Nephron (organoid): ENCODE measurements around the gene CLDN15.
"Not testable (repeated sequence)": the region's sequence is repeated elsewhere in the genome, so short reads cannot be mapped to it uniquely, and the experiment has no call there.

ENCODE experiments used
- H3K27ac Mint-ChIP-seq, 3 experiments: 2 replicates each; pipeline ENCODE4 v1.8.0; 2020; ENCODE audit warnings: mixed read lengths in 3 of 3, mild to moderate bottlenecking in 2 of 3, moderate library complexity in 1 of 3
- H3K27me3 Mint-ChIP-seq: 2 replicates; pipeline ENCODE4 v1.8.0; 2021; ENCODE audit warnings: low read depth, mild to moderate bottlenecking, moderate library complexity, mixed read lengths
- H3K36me3 Mint-ChIP-seq: 2 replicates; pipeline ENCODE4 v1.8.0; 2020; ENCODE audit warnings: low read depth, mixed read lengths
- H3K4me1 Mint-ChIP-seq: 2 replicates; pipeline ENCODE4 v1.8.0; 2020; ENCODE audit warnings: mixed read lengths
- H3K4me3 Mint-ChIP-seq, 3 experiments: 2 replicates each; pipeline ENCODE4 v1.8.0; 2020; ENCODE audit warnings: mild to moderate bottlenecking in 3 of 3, mixed read lengths in 3 of 3, moderate library complexity in 2 of 3
- H3K9me3 Mint-ChIP-seq: 2 replicates; pipeline ENCODE4 v1.8.0; 2020; ENCODE audit warnings: mixed read lengths
- CTCF ChIP-seq, 3 experiments: fragments of 200-600 bp; sonication (generic); IDR thresholded peaks; one replicate each; pipeline ENCODE4 v1.5.0; 2021; ENCODE audit warnings: antibody characterized with exemption in 3 of 3; ENCODE audit not compliant: unreplicated experiment in 3 of 3

CLDN15 gene

GRCh38 chr7:101211501-101211900 lies 26.1 kb downstream of the CLDN15 start:
- Mint-ChIP-seq H3K9me3 (no peaks in the 10 kb centered on the region), H3K4me1 (peaks cover 5% of the 10 kb centered on the region), H3K36me3 (peaks cover 26% of the 10 kb centered on the region), H3K4me3 (no peak overlapping the region), H3K27me3 (peaks cover 4% of the 10 kb centered on the region), H3K27ac (no peak overlapping the region)
- TF ChIP-seq CTCF (IDR thresholded peaks at IDR 0.05; ENCODE audit: unreplicated experiment in 3 of 3): no peak

DNA sequence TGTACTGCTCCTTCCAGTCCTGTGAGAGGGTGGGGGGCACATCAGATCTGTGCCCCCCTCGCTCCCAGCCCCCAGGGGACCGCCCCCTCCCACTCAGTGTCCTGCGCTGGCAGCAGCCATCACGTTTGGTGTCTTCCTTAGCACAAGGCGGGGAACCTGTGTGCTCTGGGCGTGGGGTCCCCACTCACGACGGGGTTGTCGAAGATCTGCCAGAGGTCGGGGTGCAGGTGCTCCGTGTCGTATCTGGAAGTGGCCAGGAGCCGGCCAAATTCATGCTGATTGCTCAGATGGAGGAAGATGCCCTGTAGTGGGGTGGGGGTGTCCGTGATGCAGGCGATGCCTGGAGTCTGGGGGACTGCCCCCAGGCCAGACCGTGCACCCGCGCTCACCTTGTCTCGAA lies 27.5 kb downstream of the CLDN15 start:
- H3K27me3 Mint-ChIP-seq: peaks cover 12% of the 10 kb centered on the region
- H3K36me3 Mint-ChIP-seq: peaks cover 23% of the 10 kb centered on the region
- TF ChIP-seq CTCF (IDR thresholded peaks at IDR 0.05; ENCODE audit: unreplicated experiment in 3 of 3): no peak
- H3K4me1 Mint-ChIP-seq: no peaks in the 10 kb centered on the region
- no peak overlapping the region for H3K27ac Mint-ChIP-seq
- H3K4me3 Mint-ChIP-seq: no peak overlapping the region
- H3K9me3 Mint-ChIP-seq: no peaks in the 10 kb centered on the region

GRCh38 chr7:101208794-101209193 lies 28.8 kb downstream of the CLDN15 start:
- Mint-ChIP-seq H3K36me3 (peaks cover 18% of the 10 kb centered on the region), H3K27me3 (peaks cover 23% of the 10 kb centered on the region), H3K4me1 (no peaks in the 10 kb centered on the region), H3K4me3 (no peak overlapping the region), H3K9me3 (no peaks in the 10 kb centered on the region), H3K27ac (no peak overlapping the region)
- no peak for TF ChIP-seq CTCF (IDR thresholded peaks at IDR 0.05; ENCODE audit: unreplicated experiment in 3 of 3)

DNA sequence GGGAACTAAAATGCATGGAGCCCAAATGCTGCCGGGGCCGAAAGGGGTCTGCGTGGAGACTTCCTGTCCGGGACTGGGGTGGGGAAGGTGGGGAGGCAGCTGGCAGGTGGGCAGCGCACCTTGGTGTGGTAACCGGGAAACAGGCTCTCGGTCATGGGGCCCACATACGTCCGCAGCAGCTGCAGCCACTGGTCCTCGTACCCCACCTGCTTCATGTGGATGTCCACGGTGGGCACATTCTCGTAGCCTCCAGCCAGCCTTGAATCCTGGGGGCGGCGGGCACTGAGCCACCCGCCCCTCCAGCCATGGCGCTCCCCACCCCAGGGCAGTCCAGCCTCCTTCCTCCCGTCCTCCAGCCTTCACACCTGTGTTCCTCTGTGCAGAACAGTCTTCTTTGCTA lies 30.1 kb downstream of the CLDN15 start:
- H3K4me1 Mint-ChIP-seq: no peaks in the 10 kb centered on the region
- H3K4me3 Mint-ChIP-seq: no peak overlapping the region
- H3K9me3 Mint-ChIP-seq: no peaks in the 10 kb centered on the region
- TF ChIP-seq CTCF (IDR thresholded peaks at IDR 0.05; ENCODE audit: unreplicated experiment in 3 of 3): no peak
- peaks cover 18% of the 10 kb centered on the region for H3K36me3 Mint-ChIP-seq
- no peak overlapping the region for H3K27ac Mint-ChIP-seq
- H3K27me3 Mint-ChIP-seq: peaks cover 37% of the 10 kb centered on the region

- H3K4me3 Mint-ChIP-seq: no peak overlapping the region
- no peak for TF ChIP-seq CTCF (IDR thresholded peaks at IDR 0.05; ENCODE audit: unreplicated experiment in 3 of 3)
- no peaks in the 10 kb centered on the region for H3K9me3 Mint-ChIP-seq
- H3K27ac Mint-ChIP-seq: no peak overlapping the region
- no peaks in the 10 kb centered on the region for H3K4me1 Mint-ChIP-seq
- peaks cover 18% of the 10 kb centered on the region for H3K36me3 Mint-ChIP-seq
- H3K27me3 Mint-ChIP-seq: peaks cover 40% of the 10 kb centered on the region
Measured at GRCh38 chr7:101206665-101207042, 30.9 kb downstream of the CLDN15 start.

- no peak for TF ChIP-seq CTCF (IDR thresholded peaks at IDR 0.05; ENCODE audit: unreplicated experiment in 3 of 3)
- no peak overlapping the region for H3K27ac Mint-ChIP-seq
Measured at GRCh38 chr7:101205901-101206664, 31.5 kb downstream of the CLDN15 start.

DNA sequence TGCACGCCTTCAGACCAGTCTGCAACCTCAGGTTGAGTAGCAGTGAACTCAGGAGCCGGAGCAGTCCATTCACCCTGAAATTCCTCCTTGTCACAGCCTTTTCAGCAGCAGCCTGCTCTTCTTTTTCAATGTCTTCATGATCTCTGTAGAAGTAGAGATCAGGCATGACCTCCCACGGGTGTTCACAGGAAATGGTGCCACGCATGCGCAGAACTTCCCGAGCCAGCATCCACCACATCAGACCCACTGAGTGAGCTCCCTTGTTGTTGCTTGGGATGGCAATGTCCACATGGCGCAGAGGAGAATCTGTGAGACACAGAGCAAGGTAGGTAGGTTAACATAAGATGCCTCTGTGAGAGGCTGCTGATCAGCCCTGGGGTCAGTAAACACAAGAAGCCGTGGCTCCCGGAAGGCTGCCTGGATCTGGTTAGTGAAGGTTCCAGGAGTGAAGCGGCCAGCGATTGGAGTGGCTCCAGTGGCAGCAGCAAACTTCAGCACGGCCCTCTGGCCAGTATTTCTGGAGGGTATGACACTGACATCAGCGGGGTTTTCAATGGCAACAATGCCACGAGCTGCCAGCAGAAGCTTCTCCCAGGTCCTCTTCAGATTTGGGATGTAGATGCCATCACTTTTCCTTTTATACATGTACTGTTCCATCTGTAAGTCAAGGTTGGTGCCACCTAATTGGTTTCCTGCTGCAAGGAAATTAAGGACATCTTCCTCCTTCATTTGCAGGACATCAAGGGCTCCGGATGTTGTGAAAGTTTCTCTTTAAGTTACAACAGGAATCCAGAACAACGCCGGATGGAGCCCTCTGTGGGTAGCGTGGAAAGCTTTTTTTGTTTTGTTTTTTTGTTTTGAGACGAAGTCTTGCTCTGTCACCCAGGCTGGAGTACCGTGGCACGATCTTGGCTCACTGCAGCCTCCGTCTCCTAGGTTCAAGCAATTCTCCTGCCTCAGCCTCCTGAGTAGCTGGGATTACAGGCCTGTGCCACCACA lies 33.6 kb downstream of the CLDN15 start:
- H3K4me3 Mint-ChIP-seq, H3K4me1 Mint-ChIP-seq: not testable (repeated sequence)
- H3K27me3 Mint-ChIP-seq: peaks cover 60% of the 10 kb centered on the region

More at GRCh38 chr7:101205901-101206664, 31.5 kb downstream of the CLDN15 start:
- H3K9me3 Mint-ChIP-seq: no peaks in the 10 kb centered on the region
- no peak overlapping the region for H3K4me3 Mint-ChIP-seq
- H3K27me3 Mint-ChIP-seq: peaks cover 46% of the 10 kb centered on the region
- H3K4me1 Mint-ChIP-seq: no peaks in the 10 kb centered on the region
- H3K36me3 Mint-ChIP-seq: peaks cover 18% of the 10 kb centered on the region

More for the DNA sequence above, 33.6 kb downstream of the CLDN15 start:
- H3K27ac Mint-ChIP-seq, H3K36me3 Mint-ChIP-seq, H3K9me3 Mint-ChIP-seq: not testable (repeated sequence)
